Inflammatory macrophage (primary cell): ENCODE measurements around the gene MEA1.

Experiments used
- DNase-seq, 2 donors: peaks; one replicate each; pipeline ENCODE4 v3.0.0-alpha.2; 2020 to 2022

MEA1 gene

DNA sequence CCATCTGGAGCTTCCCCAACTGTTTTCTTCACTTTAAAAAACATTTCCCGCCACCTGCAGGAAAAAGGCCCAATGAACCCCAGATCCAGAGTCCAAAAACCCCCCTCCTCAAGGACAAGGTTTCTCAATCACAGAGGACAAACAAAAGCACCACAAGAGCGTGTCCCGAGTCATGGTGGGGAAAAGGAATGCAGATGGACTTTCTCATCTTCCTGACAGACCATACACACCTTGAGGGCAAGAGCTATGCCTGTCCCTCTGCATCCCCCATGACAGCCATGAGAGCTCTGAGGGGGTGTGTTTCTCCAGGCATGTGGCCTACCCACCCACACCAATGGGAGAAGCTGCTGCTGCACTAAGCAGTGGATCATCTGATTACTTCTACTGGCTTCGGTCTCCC, 43.8 kb downstream of the MEA1 start:
- DNase-seq, result peak in 1 of 2 donors; percentile 18

DNA sequence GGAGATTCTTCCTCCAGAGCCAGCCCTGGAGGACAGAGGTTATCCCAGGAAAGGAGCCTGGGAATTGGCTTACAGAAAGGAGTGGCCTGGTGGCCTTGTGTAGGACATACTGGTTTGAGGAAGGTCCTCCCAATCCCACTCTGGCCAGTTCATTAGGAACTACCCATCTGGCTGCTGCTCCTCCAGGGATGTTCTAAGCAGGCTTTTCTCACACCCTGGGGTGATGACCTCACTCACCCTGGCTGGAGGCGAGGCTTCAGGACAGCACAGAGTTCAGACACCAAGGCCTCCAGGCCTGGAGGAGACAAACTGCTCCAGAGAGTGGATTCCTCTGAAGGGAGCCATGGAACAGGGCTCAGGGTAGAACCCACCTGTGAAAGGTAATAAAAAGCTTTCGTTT, 44.3 kb downstream of the MEA1 start:
- no peak for DNase-seq

DNA sequence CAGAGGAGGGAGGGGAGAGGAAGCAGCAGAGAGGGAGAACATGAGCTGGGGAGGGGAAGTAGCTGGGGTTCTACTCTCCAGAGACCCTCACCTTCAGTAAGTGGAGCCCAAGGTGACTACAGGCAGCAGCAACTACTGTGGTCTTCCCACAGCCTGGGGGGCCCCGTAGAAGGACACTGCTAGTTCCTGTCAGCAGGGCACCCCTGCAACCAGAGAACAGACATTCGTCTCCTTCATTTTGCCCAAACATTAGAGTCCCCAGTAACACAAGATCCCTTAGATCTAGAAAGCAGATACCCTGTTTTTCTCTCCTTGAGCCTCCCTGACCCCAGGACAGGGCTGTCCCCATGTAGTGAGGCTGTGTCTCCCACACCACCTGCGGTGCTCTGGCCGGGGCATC, 45.0 kb downstream of the MEA1 start:
- no peak for DNase-seq

DNA sequence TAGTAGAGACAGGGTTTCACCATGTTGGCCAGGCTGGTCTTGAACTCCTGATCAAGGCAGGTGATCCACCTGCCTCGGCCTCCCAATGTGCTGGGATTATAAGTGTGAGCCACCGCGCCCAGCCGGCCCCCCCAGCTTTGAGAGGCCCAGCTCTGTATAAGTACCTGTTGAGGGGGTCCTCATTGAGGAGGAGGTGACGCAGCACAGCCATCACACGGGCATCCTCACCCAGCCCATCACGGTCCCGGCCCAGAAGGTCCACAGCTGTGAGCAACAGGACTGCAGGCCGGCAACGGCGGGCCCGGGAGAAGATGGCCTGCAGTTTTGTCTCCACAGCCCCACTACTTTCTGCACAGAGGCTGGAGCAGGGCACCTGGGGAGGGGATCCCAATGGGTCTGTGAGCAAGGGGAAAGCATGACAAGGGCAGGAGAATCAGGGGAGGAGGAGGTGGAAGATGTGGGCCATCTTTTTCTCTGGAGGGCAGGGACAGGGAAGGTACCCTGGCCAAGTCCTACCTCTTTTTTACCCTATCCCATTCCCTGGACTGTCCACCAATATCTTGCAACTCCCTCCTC, 45.5 kb downstream of the MEA1 start:
- DNase-seq, result no peak

DNA sequence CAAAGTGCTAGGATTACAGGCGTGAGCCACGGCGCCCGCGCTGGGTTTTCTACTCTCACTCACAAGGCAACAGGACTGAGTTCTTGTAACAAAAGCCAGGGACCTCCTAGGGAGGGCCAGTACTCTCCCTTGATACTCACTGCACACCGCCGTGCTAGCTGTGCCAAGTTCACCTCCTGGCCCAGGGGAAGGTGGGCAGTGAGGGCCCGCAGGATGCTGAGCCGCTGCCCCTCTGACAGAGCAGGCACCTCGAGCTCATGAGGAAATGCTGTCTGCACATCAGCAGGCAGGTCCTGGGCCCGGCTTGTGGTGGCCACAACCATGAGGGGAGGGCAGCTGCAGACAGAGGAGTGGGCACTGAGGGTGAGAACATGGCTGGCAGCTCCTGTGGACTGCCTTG, 46.5 kb downstream of the MEA1 start:
- DNase-seq, result no peak

DNA sequence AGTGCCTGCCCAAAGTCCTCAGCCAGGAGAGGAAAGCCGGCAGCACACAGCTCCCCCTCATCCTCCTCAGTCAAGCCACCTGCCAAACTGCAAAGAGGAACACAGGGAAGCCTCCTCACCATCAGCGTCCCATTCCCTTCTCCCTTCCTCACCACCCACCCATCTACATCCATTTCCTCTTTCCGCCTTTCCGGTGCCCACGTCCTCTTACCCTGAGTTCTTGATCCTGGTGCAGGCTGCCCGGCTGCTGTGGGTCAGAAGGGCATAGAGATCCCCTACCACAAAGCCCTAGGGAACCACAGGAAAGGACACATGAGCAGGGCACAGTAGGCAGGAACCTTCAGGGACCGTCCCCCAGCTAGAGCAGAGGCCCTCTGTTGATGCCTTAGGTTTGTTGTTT, 47.2 kb downstream of the MEA1 start:
- DNase-seq, result peak; percentile 67 to 70

DNA sequence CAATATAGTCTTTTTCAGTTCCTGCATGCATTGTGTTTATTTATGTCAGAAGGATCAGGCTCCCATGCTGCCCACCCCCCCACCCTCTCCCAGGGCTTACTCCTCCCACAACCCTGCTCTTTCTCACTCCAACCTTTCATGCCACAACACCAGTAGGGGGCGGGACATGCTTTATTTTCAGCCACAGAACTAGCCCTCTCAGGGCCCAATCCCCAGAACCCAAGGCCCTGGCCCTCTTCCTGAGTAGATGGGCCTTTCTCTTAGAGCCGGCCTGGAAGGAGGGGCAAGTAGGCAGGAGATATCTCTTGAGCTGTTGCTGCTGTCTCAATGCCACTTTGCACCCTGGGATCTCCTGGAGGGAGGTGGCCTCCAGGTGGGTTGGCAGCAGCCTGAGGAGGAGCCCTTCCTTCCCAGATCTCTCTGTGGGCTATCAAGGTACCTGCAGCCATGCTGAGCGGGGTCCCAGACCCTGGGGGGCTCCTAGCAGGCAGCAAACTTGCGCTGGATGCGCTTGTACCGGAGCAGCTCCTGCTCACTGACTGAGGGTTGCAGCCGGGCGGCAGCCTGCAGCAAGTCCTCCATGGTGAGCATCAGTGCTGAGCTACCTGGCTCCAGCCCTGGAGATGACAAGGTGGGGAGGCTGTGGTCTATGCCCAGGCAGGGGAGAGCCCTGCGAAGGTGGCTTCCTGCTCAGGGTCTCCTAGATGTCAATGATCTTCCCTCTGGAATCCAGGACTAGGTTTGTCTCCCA, 49.7 kb downstream of the MEA1 start:
- DNase-seq, result peak; percentile 36 to 56

DNA sequence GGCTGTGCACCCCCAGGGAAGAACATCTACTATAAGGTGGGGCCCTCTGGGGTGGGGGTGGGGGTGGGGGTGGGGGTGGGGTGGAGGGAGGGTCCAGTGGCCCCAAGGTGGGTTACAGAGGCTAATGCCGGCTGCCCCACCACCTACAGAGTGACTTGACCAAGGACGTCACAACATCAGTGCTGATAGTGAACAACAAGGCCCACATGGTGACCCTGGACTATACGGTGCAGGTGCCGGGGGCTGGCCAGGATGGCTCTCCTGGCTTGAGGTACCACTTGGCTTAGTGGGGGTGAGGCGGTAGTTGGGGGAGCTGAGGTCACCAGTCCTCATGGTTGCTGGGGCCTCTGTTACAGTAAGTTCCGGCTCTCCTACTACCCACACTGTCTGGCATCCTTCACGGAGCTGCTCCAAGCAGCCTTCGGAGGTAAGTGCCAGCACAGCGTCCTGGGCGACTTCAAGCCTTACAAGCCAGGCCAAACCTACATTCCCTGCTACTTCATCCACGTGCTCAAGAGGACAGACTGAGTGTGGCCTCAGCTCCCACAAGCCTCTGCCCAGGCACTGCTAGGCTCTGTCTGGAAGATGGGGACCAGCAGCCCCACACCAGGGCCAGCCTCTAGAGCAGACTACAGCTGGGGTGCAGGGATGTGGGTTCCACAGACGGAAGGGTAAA, 50.4 kb downstream of the MEA1 start:
- DNase-seq, result no peak

DNA sequence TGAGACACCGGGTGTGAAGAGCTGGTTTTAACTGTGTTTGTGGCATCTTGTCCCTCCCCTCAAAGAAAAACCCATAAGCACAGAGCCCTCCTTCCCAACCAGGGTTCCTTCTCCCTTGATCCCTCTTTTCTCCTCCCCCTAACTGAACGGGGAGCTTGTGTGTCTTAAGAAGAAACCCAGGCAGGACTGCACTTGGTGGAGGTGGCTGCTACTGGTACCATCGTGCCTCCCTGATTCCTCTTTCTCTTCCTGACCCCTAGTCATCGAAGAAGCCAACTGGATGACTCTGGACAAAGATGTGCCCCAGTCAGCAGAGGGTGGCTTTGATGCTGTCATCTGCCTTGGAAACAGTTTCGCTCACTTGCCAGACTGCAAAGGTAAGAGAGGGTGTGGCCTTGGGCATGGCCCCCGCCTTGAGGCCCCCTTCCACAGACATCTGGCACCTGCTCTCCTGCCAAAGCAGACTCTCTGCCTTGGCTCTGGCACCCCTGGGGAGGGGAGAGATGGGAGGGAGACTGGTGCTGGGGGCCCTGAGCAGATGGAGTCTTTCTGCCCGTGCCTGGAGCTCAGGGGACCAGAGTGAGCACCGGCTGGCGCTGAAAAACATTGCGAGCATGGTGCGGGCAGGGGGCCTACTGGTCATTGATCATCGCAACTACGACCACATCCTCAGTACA, 51.1 kb downstream of the MEA1 start:
- no peak for DNase-seq

DNA sequence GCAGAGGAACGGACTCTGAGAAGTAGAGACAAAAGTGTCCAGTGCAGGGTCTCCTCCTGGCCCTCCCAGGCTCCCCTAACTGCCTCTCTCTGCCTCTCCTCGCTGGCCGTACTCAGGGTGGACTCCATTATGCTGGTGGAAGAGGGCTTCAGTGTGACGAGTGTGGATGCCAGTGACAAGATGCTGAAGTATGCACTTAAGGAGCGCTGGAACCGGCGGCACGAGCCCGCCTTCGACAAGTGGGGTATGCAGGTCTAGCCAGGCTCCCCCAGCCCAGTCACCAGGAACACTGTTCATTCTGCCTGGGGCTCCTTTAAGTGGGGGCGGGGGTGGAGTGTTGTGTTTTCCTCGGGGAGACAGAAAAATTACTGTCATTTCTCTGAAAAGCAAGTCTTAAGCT, 51.6 kb downstream of the MEA1 start:
- no peak for DNase-seq
